DND-41 (cell line): Measurements from ENCODE around the gene ZNF32.

Experiments used
- EZH2 ChIP-seq: IDR thresholded peaks from 3 replicates; pipeline ENCODE4 v1.6.1; 2012; ENCODE audit warnings: borderline replicate concordance, low read depth, mild to moderate bottlenecking, moderate library complexity, low read length, inconsistent platforms; ENCODE audit not compliant: severe bottlenecking
- TF ChIP-seq, protein P1 (sequence below): IDR thresholded peaks from 2 replicates; pipeline ENCODE4 v1.5.1; 2012; ENCODE audit warnings: borderline replicate concordance, low read length, moderate library complexity, mild to moderate bottlenecking; ENCODE audit not compliant: poor library complexity, severe bottlenecking; ENCODE audit errors: extremely low read depth

DNA sequence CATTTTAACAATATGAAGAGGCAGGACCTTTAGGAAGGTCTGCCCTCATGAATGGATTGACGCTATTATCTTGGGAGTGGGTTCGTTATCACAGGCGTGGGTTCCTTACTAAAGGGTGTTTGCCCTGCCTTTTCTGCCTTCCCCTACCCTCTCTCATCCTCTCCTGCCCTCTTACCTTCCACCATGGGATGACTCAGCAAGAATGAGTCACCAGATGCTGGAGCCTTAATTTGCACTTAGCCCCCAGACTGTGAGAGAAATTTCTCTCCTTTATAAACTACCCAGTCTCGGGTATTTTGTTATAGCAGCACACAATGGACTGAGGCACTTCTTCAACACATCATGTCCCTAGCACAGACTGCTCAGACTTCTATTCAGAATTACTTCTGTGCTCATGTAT is 31.4 kb upstream of the ZNF32 start:
- TF ChIP-seq, protein P1, sequence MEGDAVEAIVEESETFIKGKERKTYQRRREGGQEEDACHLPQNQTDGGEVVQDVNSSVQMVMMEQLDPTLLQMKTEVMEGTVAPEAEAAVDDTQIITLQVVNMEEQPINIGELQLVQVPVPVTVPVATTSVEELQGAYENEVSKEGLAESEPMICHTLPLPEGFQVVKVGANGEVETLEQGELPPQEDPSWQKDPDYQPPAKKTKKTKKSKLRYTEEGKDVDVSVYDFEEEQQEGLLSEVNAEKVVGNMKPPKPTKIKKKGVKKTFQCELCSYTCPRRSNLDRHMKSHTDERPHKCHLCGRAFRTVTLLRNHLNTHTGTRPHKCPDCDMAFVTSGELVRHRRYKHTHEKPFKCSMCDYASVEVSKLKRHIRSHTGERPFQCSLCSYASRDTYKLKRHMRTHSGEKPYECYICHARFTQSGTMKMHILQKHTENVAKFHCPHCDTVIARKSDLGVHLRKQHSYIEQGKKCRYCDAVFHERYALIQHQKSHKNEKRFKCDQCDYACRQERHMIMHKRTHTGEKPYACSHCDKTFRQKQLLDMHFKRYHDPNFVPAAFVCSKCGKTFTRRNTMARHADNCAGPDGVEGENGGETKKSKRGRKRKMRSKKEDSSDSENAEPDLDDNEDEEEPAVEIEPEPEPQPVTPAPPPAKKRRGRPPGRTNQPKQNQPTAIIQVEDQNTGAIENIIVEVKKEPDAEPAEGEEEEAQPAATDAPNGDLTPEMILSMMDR, result no peak
- no peak for TF ChIP-seq EZH2
